Skeletal muscle satellite cell (primary cell): ENCODE data around the gene MRPL43. TPM values are rescaled to one million over a fixed set of nuclear protein-coding genes. Genes with fewer than 3 reads are reported as not detected.
"Not testable (repeated sequence)": the region's sequence is repeated elsewhere in the genome, so short reads cannot be mapped to it uniquely, and the experiment has no call there.

Experiments used
- H3K27me3 ChIP-seq: 2 replicates; pipeline ENCODE4 v1.7.0; 2013; ENCODE audit warnings: low read length; ENCODE audit not compliant: control insufficient read depth, insufficient read depth
- H3K36me3 ChIP-seq: 2 replicates; pipeline ENCODE4 v1.7.0; 2013; ENCODE audit warnings: mild to moderate bottlenecking, control low read depth, low read length; ENCODE audit not compliant: insufficient read depth
- H3K4me1 ChIP-seq: 2 replicates; pipeline ENCODE4 v1.7.0; 2013; ENCODE audit warnings: low read length; ENCODE audit not compliant: control insufficient read depth, insufficient read depth
- H3K4me2 ChIP-seq: 2 replicates; pipeline ENCODE4 v1.7.0; 2013; ENCODE audit warnings: mild to moderate bottlenecking, low read length
- H3K4me3 ChIP-seq: 2 replicates; pipeline ENCODE4 v1.7.0; 2013; ENCODE audit warnings: low read length
- H3K9ac ChIP-seq: 2 replicates; pipeline ENCODE4 v1.7.0; 2013; ENCODE audit warnings: mild to moderate bottlenecking, low read depth, low read length, moderate library complexity
- H3K9me3 ChIP-seq: replicated peaks from 2 replicates; pipeline ENCODE4 v1.7.0; 2013; ENCODE audit warnings: mild to moderate bottlenecking, control low read depth, low read length
- total RNA-seq: library from RNA; depleted of rRNA; stranded (reverse); fragments of >200 nt; gene quantifications from 2 replicates; pipeline ENCODE4 v1.2.3, GENCODE V29; 2012; rRNA removed

MRPL43 gene
- total RNA-seq: 63.6 and 70.0 TPM in 2 replicates

GRCh38 chr10:100986952-100987684 lies at the start of gene MRPL43, which contains the start of gene TWNK:
TSS of gene MRPL43 (minus strand) at chr10:100987497. CDS start at chr10:100987443, 54 bp downstream.
TSS of gene TWNK (plus strand) at chr10:100987543. CDS start at chr10:100988211, 668 bp downstream.
- H3K36me3 ChIP-seq: peaks cover 27% of the 10 kb centered on the region
- no peaks in the 10 kb centered on the region for H3K27me3 ChIP-seq
- H3K4me2 ChIP-seq: peak within 1 kb of the TSS; percentile 98
- H3K9me3 ChIP-seq: no peaks in the 10 kb centered on the region
- peak within 1 kb of the TSS; percentile 100 for H3K4me3 ChIP-seq
- peak within 1 kb of the TSS; percentile 92 for H3K9ac ChIP-seq
- peaks cover 17% of the 10 kb centered on the region for H3K4me1 ChIP-seq

DNA sequence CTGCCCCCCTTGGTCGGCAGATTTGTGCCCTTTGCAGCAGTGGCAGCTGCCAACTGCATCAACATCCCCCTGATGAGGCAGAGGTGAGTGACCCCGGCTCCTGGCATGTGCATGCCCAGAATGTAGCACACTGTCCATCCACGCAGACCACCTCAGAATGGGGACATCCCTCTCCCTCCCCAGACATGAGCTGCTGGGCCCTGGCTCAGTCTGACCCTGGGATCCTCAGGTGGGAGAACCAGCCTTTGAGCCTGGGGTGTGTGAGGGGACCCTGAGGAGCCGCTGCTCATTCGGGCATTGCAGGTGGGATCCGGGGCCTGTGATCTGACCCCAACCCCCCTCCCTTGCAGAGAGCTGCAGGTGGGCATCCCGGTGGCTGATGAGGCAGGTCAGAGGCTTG lies 49.4 kb upstream of the MRPL43 start:
- Histone ChIP-seq H3K9ac (no peak overlapping the region), H3K4me2 (no peak overlapping the region), H3K27me3 (no peaks in the 10 kb centered on the region), H3K4me3 (no peak overlapping the region), H3K36me3 (peaks cover 59% of the 10 kb centered on the region), H3K4me1 (peaks cover 4% of the 10 kb centered on the region), H3K9me3 (no peaks in the 10 kb centered on the region)

DNA sequence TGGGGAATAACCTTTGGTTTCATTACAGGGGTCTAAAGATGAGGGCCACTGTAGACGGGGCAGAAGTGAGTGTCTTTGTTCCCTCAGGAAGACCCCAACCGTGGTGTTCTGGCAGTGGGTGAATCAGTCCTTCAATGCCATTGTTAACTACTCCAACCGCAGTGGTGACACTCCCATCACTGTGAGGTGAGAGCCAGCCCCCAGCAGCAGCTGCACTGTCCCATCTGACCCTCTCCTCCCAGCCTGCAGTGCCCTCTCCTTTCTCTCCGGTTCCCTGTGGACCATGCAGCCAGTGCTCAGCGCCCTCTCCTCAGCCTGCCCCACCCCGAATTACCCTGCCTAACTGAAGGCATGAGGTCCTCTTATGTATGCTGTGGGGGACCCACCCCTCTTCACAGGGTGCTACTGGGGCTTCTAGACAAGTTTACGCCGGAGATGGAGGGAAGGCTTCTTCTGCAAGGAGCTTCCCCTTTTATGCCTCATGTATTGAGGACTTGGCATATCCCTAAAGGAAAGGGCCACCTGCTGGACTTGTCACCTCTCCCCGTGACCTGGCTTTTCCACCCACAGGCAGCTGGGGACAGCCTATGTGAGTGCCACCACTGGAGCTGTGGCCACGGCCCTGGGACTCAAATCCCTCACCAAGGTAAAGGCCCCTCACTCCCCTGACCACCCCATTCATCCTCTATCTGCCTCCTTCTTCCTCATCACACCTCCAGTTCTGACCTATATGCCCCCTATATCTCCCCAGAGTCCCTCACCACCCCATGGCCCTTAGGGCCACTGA lies 48.8 kb upstream of the MRPL43 start:
- H3K27me3 ChIP-seq: no peaks in the 10 kb centered on the region
- H3K4me2 ChIP-seq: no peak overlapping the region
- H3K4me1 ChIP-seq: peaks cover 4% of the 10 kb centered on the region

GRCh38 chr10:101035314-101035713 lies 48.0 kb upstream of the MRPL43 start:
- Histone ChIP-seq H3K4me1 (peaks cover 7% of the 10 kb centered on the region), H3K27me3 (no peaks in the 10 kb centered on the region), H3K4me3 (no peak overlapping the region), H3K4me2 (no peak overlapping the region), H3K9me3 (no peaks in the 10 kb centered on the region), H3K36me3 (peaks cover 53% of the 10 kb centered on the region), H3K9ac (no peak overlapping the region)

More for the DNA sequence above, 48.8 kb upstream of the MRPL43 start:
- Histone ChIP-seq H3K36me3 (peaks cover 59% of the 10 kb centered on the region), H3K9me3 (no peaks in the 10 kb centered on the region), H3K9ac (no peak overlapping the region), H3K4me3 (no peak overlapping the region)

DNA sequence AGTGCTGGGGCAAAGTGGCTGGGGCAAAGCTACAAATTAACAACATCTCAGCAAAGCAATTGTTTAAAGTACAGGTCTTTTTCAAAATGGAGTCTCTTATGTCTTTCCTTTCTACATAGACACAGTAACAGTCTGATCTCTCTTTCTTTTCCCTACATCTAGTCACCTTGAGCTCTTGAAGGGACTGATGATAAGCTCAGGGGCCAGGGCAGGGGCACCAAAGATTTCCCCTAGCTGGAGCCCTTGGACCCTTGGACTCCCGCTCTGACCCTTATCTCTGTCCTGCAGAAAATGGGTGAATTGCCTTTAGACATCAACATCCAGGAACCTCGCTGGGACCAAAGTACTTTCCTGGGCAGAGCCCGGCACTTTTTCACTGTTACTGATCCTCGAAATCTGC lies 47.1 kb upstream of the MRPL43 start:
- not testable (repeated sequence) for H3K9me3 ChIP-seq, H3K27me3 ChIP-seq, H3K4me1 ChIP-seq, H3K4me3 ChIP-seq, H3K4me2 ChIP-seq, H3K9ac ChIP-seq
- H3K36me3 ChIP-seq: peaks cover 49% of the 10 kb centered on the region

DNA sequence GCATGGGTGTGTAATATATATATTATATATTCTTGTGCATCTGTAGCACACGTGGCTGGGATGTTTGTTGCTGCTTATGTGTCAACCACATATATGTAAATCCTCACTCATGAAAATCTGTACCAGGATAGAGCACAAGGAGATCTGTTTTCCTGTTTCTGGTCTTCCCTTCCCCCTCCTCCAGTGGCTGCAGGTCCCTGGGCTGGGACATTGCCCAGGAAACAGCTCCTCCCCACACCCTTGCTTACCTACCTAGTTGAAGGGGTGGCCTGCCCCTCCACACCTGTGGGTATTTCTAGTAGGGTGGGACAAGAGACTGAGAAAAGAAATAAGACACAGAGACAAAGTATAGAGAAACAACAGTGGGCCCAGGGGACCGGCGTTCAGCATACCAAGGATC lies 46.0 kb upstream of the MRPL43 start:
- H3K9ac ChIP-seq: peak overlapping the region; percentile 93
- H3K4me3 ChIP-seq: peak overlapping the region; percentile 86
- H3K4me2 ChIP-seq: peak overlapping the region; percentile 93
- peaks cover 40% of the 10 kb centered on the region for H3K36me3 ChIP-seq
- H3K9me3 ChIP-seq: no peaks in the 10 kb centered on the region
- no peaks in the 10 kb centered on the region for H3K27me3 ChIP-seq
- peaks cover 13% of the 10 kb centered on the region for H3K4me1 ChIP-seq

DNA sequence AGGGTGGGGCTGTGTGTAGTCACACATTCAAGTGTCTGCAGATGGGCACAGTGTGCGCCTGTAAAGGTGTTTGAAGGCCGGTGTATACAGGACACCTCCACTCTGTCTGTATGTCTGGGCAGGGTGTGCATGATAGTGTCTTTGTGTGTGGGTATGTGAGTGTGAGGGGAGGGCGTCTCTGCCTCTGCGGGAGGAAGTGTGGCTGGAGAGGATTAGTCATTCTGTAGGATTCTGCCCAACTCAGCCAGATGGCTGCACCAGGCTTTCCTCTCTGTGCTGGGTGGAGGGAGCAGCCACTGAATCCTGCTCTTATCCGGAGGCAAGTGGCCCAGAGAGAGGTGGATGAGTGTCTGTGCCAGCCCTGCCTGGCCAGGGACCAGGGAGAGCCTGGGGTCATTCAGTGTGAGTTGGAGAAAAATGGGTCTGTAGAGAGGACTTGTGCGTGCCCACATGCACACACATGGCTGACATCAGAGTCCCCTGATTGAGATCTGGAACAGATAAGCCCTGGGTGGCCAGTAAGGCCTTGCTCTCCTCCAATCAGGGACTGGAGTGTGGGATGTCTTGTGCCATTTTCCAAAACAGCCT lies 45.4 kb upstream of the MRPL43 start:
- peak overlapping the region; percentile 93 for H3K9ac ChIP-seq
- H3K4me2 ChIP-seq: peak overlapping the region; percentile 93
- H3K36me3 ChIP-seq: peaks cover 34% of the 10 kb centered on the region
- H3K9me3 ChIP-seq: no peaks in the 10 kb centered on the region
- peaks cover 13% of the 10 kb centered on the region for H3K4me1 ChIP-seq
- no peaks in the 10 kb centered on the region for H3K27me3 ChIP-seq
- H3K4me3 ChIP-seq: peak overlapping the region; percentile 86

GRCh38 chr10:101031796-101032636 lies 44.7 kb upstream of the MRPL43 start:
- Histone ChIP-seq H3K36me3 (peaks cover 27% of the 10 kb centered on the region), H3K9me3 (no peaks in the 10 kb centered on the region), H3K9ac (peak overlapping the region; percentile 93), H3K4me2 (peak overlapping the region; percentile 93), H3K4me1 (peaks cover 13% of the 10 kb centered on the region), H3K4me3 (peak overlapping the region; percentile 86), H3K27me3 (peaks cover 4% of the 10 kb centered on the region)

- Histone ChIP-seq H3K4me2 (peak within 1 kb of the TSS; percentile 93), H3K27me3 (peaks cover 4% of the 10 kb centered on the region), H3K4me1 (peaks cover 13% of the 10 kb centered on the region), H3K9me3 (no peaks in the 10 kb centered on the region), H3K9ac (peak within 1 kb of the TSS; percentile 93), H3K4me3 (peak within 1 kb of the TSS; percentile 86), H3K36me3 (peaks cover 20% of the 10 kb centered on the region)
Measured at GRCh38 chr10:101031128-101031795, 44.0 kb upstream of the MRPL43 start, which contains the start of the genes PDZD7 and SFXN3. TSS of gene PDZD7 (minus strand) at chr10:101031129. CDS start at chr10:101030219, 910 bp downstream. TSS of gene SFXN3 (plus strand) at chr10:101031234. CDS start at chr10:101034695, 3,461 bp downstream.

DNA sequence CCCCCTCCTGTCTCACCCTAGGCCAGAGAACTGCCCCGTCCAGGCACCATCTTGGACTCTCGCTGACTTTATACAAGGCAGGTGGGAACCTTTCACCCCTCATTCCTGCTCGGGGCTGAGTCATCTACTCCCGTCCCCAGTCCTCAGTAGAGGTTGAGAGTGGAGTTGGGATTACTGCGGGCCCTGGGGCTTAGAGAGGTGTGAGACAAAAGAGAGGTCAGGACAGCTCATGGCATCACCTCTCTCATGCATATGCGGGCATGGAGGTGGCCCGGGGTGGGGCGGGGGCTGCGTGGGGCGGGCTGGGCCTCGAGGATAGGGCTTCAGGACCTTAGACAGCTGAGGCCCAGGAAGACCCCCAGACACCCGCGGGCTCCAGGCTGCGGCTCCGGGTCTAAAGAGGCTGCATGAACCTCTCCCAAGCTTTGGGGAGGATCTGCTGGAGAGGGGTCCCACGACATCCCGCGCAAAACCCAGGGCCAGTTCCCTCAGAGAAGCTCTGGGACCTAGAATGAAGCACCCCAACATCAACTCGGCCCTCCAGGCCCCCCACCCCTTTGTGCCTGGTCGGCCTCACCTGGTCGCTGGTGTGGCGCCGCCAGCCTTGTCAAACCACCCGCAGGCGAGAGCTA lies 43.3 kb upstream of the MRPL43 start:
- H3K9me3 ChIP-seq: no peaks in the 10 kb centered on the region
- H3K9ac ChIP-seq: no peak overlapping the region
- peak overlapping the region; percentile 93 for H3K4me2 ChIP-seq
- peaks cover 4% of the 10 kb centered on the region for H3K27me3 ChIP-seq
- H3K4me1 ChIP-seq: peaks cover 13% of the 10 kb centered on the region
- peaks cover 13% of the 10 kb centered on the region for H3K36me3 ChIP-seq
- H3K4me3 ChIP-seq: peak overlapping the region; percentile 86
